HG03025 (cell line): Measurements from ENCODE around the gene CTNNAL1.
"Not testable (repeated sequence)": the region's sequence is repeated elsewhere in the genome, so short reads cannot be mapped to it uniquely, and the experiment has no call there.

ENCODE experiments used
- ATAC-seq: cut with Tn5 transposase; IDR thresholded peaks from one replicate; pipeline ENCODE4 v1.9.1; 2021; ENCODE audit warnings: mild to moderate bottlenecking, moderate library complexity; ENCODE audit not compliant: unreplicated experiment, low FRiP score

CTNNAL1 gene

GRCh38 chr9:109012876-109013678 lies at the start of gene CTNNAL1:
Gene CTNNAL1, minus strand, starts transcription at chr9:109013499. Its CDS starts 57 bp downstream, at chr9:109013442.
- peak; percentile 61 for ATAC-seq

GRCh38 chr9:109062543-109062942 lies 49.2 kb upstream of the CTNNAL1 start:
- ATAC-seq: no peak

DNA sequence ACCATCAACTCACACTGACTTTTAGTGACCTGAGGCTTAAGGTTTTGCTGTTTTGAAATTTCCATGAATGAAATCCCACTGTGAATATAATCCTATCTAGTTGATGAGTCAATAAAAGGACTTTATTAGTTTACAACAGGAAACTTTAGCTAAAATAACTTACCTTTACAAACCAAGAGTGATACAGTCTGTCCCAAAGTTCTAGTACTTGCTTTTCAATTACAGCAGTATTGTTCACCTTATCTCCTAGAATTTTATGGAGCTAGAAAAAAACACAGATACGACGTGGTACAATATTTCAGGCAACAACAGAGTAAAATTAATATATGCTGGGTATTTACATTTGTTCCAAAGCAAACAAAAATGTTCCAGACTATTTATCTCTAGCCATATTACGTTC lies 46.9 kb upstream of the CTNNAL1 start:
- no peak for ATAC-seq

DNA sequence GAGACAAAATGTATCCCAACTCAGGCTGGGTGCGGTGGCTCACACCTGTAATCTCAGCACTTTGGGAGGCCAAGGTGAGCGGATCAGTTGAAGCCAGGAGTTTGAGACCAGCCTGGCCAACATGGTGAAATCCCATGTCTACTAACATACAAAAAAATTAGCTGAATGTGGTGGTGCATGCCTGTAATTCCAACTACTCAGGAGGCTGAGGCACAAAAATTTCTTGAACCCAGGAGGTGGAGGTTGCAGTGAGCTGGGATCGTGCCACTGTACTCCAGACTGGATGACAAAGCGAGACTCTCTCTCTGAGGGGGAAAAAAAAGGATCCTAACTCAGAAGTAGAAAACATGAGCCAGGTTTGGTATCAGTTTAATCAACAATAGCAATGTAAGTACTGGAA lies 39.8 kb upstream of the CTNNAL1 start:
- ATAC-seq: not testable (repeated sequence)

GRCh38 chr9:109052416-109052815 lies 39.1 kb upstream of the CTNNAL1 start:
- no peak for ATAC-seq

GRCh38 chr9:109051733-109052132 lies 38.4 kb upstream of the CTNNAL1 start:
- ATAC-seq: no peak

GRCh38 chr9:109050444-109050843 lies 37.1 kb upstream of the CTNNAL1 start:
- no peak for ATAC-seq

- no peak for ATAC-seq
Measured at GRCh38 chr9:109048822-109049221, 35.5 kb upstream of the CTNNAL1 start.

DNA sequence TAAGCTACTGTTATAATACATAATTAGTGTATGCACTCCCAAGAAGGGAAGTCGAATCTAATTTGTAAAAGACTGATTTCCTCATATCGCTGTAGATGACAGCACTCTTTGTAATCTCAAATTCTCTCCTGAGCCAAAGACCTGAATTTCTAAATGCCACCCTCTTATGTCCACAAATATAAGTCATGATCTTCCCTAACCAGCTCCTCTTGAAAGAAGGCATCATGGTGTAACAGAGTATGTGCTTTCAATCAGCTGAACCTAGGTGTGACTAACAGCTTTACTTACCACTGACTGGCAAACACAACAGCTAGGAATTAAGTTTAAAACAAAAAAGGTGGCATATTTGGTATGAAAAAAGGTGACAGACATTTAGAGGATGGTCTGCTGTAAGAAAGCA lies 34.0 kb upstream of the CTNNAL1 start:
- ATAC-seq: no peak

- ATAC-seq: no peak
Measured at GRCh38 chr9:109046346-109046745, 33.0 kb upstream of the CTNNAL1 start.

- ATAC-seq: no peak
Measured at GRCh38 chr9:109043578-109043977, 30.3 kb upstream of the CTNNAL1 start.

- no peak for ATAC-seq
Measured at GRCh38 chr9:109040571-109040970, 27.3 kb upstream of the CTNNAL1 start.

- ATAC-seq: no peak
Measured at GRCh38 chr9:109039539-109039938, 26.2 kb upstream of the CTNNAL1 start.

DNA sequence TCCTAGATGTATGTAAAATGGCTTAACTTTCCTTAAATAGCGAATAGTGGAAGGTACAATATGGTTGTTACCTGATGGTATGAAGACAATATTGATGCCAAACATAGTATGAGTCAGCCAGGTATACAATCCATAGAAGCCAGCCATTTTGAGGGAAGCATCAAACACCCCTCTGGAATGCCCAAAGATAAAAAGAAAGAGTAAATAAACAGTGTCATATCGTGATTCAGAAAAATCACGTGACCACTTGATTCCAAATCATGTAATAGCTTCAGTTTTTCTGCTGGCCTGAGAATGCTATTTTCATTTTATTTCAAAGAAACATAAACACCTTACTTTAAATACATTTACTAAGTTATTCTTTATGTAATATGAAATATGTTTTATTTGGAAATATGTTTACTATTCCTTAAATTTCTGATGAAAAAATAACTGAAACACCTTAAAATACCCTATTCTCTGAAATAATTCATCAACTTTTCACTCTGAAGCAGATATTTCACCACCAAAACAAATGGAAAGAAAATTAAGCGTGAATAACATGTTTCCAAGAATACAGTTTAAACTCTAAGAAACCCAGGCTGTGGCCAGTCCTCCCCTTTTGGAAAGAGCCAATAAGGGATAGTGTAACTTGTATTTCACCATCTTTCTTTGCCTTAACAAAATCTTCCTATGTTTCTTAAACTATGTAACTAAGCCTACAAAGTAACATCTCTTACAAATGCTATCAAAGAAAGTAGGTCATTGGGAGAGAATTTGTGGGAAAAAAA lies 24.8 kb upstream of the CTNNAL1 start:
- no peak for ATAC-seq

DNA sequence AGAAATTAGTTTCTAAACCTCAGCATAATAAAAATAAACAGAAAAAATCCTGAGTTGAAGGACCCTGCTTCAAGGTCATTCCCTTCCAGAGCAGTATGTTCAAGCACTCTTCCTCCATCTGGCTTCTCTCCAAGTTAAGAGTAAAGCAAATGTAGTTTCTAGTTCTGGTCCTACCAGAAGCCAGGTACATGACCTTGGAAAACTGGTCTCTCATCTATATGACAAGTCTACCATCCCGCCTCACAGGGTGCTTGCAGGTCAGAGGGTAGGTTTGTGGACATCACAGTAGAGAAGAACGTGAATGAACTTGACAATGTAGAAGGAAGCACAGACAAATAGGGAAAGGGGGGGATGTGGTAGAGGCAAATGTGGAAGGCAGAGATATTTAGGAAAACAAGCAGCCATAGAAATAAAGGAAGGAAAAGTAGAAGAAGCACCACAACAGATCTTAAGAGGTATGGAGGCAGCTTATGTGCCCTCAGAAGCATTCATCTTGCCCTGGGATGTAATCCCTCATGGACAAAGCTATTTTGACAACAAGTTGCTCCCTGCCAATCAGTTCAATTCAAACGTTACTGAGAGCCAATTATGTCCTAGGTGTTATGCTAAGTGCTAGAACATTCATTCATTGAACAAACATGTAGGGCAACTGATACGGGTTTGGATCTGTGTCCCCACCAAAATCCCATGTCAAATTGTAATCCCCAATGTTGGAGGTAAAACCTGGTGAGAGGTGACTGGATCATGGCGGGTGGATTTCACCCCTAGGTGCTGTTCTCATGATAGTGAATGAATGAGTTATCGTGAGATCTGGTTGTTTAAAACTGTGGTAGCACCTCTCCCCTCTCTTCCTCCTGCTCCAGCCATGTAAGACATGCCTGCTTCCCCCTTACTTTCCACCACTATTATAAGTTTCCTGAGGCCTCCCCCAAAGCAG lies 23.7 kb upstream of the CTNNAL1 start:
- no peak for ATAC-seq

- ATAC-seq: no peak
Measured at GRCh38 chr9:109035684-109036423, 22.6 kb upstream of the CTNNAL1 start.

DNA sequence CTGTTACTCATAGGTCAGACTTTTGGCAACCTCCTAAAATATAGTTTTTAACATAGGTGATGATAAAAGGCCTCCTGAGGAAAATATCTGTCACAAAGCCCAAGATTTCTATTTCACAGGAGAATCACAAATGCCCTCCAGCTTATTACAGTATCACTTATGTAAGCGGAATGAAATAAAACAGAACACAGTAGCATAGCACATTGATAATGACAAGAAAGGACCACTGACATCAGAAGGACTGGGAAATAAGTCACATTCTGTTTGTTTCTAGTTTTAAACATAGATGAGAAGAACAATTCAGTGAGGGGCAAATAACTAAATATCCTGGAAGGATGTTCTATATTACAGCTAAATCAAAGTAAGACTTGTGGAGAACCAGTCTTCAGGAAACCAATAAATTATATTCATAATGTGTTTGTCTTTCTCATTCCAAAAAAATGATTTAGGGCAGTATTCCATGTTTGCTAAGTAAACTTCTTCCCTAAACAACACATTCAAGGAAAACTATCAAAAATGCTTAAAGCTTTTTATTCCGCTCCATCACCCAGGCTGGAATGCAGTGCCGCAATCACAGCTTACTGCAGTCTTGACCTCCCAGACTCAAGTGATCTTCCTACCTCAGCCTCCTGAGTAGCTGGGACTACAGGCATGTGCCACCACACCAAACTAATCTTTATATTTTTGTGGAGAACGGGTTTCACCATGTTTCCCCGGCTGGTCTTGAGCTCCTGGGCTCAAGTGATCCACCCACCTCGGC lies 20.8 kb upstream of the CTNNAL1 start:
- ATAC-seq: no peak

GRCh38 chr9:109031241-109031640 lies 17.9 kb upstream of the CTNNAL1 start:
- no peak for ATAC-seq

DNA sequence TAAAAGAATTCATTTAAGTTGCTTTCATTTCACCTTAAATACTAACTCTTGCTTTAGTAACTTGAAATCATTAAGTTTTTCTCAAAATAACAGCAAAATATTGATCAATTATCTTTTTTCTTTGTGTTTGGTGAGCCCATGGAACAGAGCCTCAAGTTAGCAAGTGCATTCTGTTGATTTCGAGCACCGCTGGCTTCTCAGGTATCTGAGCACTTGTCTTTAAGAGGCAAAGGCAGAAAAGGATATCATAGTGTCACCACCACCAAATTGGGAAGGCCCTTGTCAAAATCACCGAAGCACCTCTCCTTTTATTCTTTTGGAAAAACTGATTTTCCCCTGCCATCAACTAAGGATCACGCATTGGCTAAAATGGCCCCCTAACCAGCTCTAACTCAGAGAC lies 17.1 kb upstream of the CTNNAL1 start:
- ATAC-seq: no peak
